AG10803 (cell line): ENCODE data around the gene OGN.
A peak's percentile ranks its signal among the peaks of the same experiment; 100 is the strongest.

ENCODE experiments used
- DNase-seq: peaks from one replicate; pipeline ENCODE4 v3.0.0; 2010; ENCODE audit warnings: low read depth
- H3K4me3 ChIP-seq: 2 replicates; pipeline ENCODE4 v1.5.1; 2011; ENCODE audit warnings: mild to moderate bottlenecking, low read length, control low read depth
- TF ChIP-seq, protein P1 (sequence below): conservative IDR thresholded peaks from 2 replicates; pipeline ENCODE4 v1.5.1; 2011; ENCODE audit warnings: mild to moderate bottlenecking, low read length, control low read depth, inconsistent platforms

OGN gene

DNA sequence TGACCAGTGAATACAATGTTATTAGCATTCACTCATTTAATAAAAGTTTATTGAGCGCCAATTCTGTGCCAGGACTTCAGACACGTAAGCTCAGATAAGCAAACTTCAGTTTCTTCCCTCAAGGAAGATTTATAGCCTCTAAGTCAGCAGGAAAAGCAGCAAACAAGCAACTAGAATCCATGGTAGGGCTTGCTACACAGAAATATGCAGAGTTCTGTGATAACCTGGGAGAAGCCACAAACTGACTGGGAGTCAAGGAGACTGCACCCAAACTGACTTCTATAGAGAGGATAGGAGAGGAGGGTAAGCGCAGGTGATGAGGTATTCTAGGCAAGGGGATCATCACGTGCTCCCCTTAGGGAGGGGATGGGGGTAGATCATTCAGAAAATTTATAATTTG lies 1.4 kb upstream of the OGN start:
- no peak overlapping the region for H3K4me3 ChIP-seq
- TF ChIP-seq, protein P1, sequence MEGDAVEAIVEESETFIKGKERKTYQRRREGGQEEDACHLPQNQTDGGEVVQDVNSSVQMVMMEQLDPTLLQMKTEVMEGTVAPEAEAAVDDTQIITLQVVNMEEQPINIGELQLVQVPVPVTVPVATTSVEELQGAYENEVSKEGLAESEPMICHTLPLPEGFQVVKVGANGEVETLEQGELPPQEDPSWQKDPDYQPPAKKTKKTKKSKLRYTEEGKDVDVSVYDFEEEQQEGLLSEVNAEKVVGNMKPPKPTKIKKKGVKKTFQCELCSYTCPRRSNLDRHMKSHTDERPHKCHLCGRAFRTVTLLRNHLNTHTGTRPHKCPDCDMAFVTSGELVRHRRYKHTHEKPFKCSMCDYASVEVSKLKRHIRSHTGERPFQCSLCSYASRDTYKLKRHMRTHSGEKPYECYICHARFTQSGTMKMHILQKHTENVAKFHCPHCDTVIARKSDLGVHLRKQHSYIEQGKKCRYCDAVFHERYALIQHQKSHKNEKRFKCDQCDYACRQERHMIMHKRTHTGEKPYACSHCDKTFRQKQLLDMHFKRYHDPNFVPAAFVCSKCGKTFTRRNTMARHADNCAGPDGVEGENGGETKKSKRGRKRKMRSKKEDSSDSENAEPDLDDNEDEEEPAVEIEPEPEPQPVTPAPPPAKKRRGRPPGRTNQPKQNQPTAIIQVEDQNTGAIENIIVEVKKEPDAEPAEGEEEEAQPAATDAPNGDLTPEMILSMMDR, result no peak
- no peak for DNase-seq

- TF ChIP-seq, protein P1, result no peak
- DNase-seq, result no peak
Measured at GRCh38 chr9:92402826-92403745, 1.3 kb downstream of the OGN start.

DNA sequence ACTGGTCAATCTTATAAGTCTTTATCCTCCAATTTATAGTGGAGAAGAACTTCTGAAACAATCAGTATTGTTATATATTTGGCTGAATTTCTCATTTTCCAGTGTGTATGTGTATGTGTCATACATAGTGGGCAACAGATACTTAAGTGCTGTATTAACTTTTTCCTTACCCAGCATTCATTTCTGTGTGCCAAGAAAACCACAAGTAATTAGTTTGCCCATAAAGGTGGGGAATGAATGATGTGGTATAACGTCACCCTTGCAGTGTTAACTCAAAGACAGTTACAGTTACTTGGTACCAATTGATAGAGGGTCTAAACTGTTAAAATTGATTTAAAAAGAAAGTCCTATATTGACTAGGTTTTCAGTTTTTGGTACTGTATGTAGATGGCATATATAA lies 2.0 kb downstream of the OGN start:
- DNase-seq, result no peak
- no peak overlapping the region for H3K4me3 ChIP-seq
- TF ChIP-seq, protein P1, result no peak

More at GRCh38 chr9:92402826-92403745, 1.3 kb downstream of the OGN start:
- H3K4me3 ChIP-seq, result no peak overlapping the region

DNA sequence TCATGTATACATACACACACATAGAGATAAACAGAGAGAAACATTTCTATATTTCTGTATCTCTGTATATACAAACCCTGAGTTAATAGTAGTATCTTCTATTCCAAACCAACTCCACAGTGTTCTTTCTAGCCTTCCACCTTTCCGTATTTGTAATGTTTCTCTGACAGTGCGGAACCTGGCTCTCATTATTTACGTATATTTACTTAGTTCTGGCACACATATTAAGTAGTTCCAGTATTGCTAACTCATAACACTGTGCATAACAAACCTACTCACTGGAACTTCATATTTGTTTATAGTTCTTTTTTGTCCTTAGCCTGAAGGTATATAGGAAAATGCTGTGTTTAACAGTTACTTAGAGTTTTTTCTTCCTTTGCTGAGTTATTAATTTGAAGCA lies 6.5 kb downstream of the OGN start:
- TF ChIP-seq, protein P1, result no peak
- no peak for DNase-seq
- no peak overlapping the region for H3K4me3 ChIP-seq

DNA sequence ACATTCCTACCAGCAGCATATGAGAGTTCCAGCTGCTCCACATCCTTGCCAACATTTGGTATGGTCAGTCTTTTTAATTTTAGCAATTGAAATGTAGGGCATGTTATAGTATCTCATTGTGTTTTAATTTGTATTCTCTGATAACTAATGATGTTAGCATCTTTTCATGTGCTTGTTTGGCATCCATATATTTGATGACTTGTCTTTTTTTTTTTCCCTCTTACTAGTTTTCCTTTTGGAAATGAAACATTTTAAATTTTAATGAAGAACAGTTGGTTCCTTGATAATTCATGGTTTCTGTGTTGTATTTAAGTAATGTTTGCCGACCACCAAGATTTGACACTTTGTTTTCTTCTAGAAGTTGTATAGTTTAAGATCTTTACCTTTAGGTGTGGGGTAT lies 8.8 kb downstream of the OGN start:
- TF ChIP-seq, protein P1, result no peak
- no peak for DNase-seq
- no peak overlapping the region for H3K4me3 ChIP-seq

DNA sequence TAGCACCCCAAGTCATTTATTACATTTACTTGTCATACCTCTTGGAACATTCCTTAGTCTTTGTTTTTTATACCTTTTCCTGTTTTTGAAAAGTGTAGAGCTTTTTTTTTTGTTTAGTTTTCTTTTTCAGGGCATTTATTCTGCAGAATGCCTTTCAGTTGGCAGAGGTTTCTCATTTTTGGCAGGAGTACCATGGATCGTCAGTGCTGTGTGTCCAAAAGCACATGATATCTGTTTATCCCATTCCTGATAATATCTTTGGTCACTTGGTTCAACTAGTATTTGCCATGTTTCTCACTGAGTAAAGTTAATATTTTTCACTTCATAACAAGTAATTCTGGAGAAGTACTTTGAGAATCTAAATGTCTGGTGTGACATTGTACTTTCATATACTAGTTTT lies 10.7 kb downstream of the OGN start:
- no peak overlapping the region for H3K4me3 ChIP-seq
- peak; percentile 27 for DNase-seq
- TF ChIP-seq, protein P1, result no peak

DNA sequence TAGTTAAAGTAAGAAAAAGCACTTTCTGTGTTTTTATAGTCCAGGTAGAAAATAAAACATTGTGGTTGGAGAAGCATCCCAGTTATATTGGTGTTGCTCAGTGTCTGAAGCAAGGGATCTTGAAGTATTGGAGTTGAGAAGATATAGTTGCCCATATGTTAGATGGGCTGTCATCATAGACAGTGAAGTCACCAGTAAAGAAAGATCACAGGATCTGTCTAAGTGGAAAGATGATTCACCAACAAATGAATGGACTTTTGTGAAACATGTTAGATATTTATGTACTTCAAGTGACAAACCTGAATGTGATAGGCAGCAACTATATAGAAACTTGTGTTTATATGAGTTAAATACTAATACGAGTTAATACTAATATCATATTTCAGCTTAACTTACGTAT lies 11.7 kb downstream of the OGN start:
- H3K4me3 ChIP-seq, result no peak overlapping the region
- DNase-seq, result no peak
- TF ChIP-seq, protein P1, result no peak
